GM18502 (cell line): Measurements from ENCODE around the gene FAM216A.
"Not testable (repeated sequence)": the region's sequence is repeated elsewhere in the genome, so short reads cannot be mapped to it uniquely, and the experiment has no call there.

Source experiments
- ATAC-seq: cut with Tn5 transposase; IDR thresholded peaks from one replicate; pipeline ENCODE4 v1.9.1; 2021; ENCODE audit warnings: mild to moderate bottlenecking; ENCODE audit not compliant: unreplicated experiment, poor library complexity

The FAM216A gene

GRCh38 chr12:110498984-110499706 is 30.5 kb downstream of the FAM216A start:
- no peak for ATAC-seq

- ATAC-seq = peak; percentile 11
These were observed 32.7 kb downstream of the FAM216A start for GRCh38 chr12:110501399-110501751.

GRCh38 chr12:110501752-110502738 is 33.4 kb downstream of the FAM216A start, which contains the start of the genes RAD9B and VPS29:
RAD9B (plus strand) TSS chr12:110502331; CDS start chr12:110502338, 7 bp downstream.
VPS29 (minus strand) TSS chr12:110502111; CDS start chr12:110502051, 60 bp downstream.
- peak; percentile 92 for ATAC-seq

GRCh38 chr12:110503432-110503831 is 34.8 kb downstream of the FAM216A start:
- no peak for ATAC-seq

GRCh38 chr12:110505332-110505731 is 36.7 kb downstream of the FAM216A start:
- ATAC-seq = no peak

- ATAC-seq = no peak
These were observed 39.5 kb downstream of the FAM216A start for GRCh38 chr12:110508071-110508586.

GRCh38 chr12:110513842-110514241 is 45.2 kb downstream of the FAM216A start:
- ATAC-seq = no peak

- no peak for ATAC-seq
These were observed 45.7 kb downstream of the FAM216A start for GRCh38 chr12:110514363-110514762.

- no peak for ATAC-seq
These were observed 48.4 kb downstream of the FAM216A start for GRCh38 chr12:110516995-110517394.

GRCh38 chr12:110518014-110518413 is 49.4 kb downstream of the FAM216A start:
- ATAC-seq = not testable (repeated sequence)

- not testable (repeated sequence) for ATAC-seq
These were observed 52.4 kb downstream of the FAM216A start for GRCh38 chr12:110520876-110521712.

GRCh38 chr12:110528277-110528839 is 59.7 kb downstream of the FAM216A start:
- ATAC-seq = no peak

- ATAC-seq = no peak
These were observed 61.9 kb downstream of the FAM216A start for GRCh38 chr12:110530511-110530910.

GRCh38 chr12:110531741-110532333 is 63.2 kb downstream of the FAM216A start:
- ATAC-seq = peak; percentile 82

GRCh38 chr12:110532644-110533043 is 64.0 kb downstream of the FAM216A start:
- ATAC-seq = no peak

GRCh38 chr12:110533607-110534006 is 65.0 kb downstream of the FAM216A start:
- no peak for ATAC-seq

- ATAC-seq = no peak
These were observed 66.2 kb downstream of the FAM216A start for GRCh38 chr12:110534811-110535210.

- no peak for ATAC-seq
These were observed 68.4 kb downstream of the FAM216A start for GRCh38 chr12:110536834-110537604.
